Trophoblast cell (in vitro differentiated cells and primary cell): ENCODE data around the gene PRAMEF14.
"Not testable (repeated sequence)": the region's sequence is repeated elsewhere in the genome, so short reads cannot be mapped to it uniquely, and the experiment has no call there.

Source experiments
- DNase-seq, 2 donors: peaks; one replicate each; pipeline ENCODE4 v3.0.0-alpha.2; 2016
- H2AFZ ChIP-seq: 2 replicates; pipeline ENCODE4 v1.6.1; 2013; ENCODE audit warnings: low read length, moderate library complexity, mild to moderate bottlenecking; ENCODE audit not compliant: insufficient read depth, poor library complexity
- H2AK5ac ChIP-seq: 2 replicates; pipeline ENCODE4 v1.6.1; 2013; ENCODE audit warnings: mild to moderate bottlenecking, low read length
- H2BK120ac ChIP-seq: 2 replicates; pipeline ENCODE4 v1.6.1; 2013; ENCODE audit warnings: low read length, mild to moderate bottlenecking, moderate library complexity; ENCODE audit not compliant: insufficient read depth, poor library complexity
- H2BK12ac ChIP-seq: 2 replicates; pipeline ENCODE4 v1.6.1; 2013; ENCODE audit warnings: mild to moderate bottlenecking, low read length, moderate library complexity
- H2BK5ac ChIP-seq: 2 replicates; pipeline ENCODE4 v1.6.1; 2013; ENCODE audit warnings: low read length, low read depth, moderate library complexity, mild to moderate bottlenecking; ENCODE audit not compliant: poor library complexity
- H3K14ac ChIP-seq: 2 replicates; pipeline ENCODE4 v1.6.1; 2013; ENCODE audit warnings: mild to moderate bottlenecking, low read length
- H3K18ac ChIP-seq: 2 replicates; pipeline ENCODE4 v1.6.1; 2013; ENCODE audit warnings: mild to moderate bottlenecking, low read length
- H3K23ac ChIP-seq: 2 replicates; pipeline ENCODE4 v1.6.1; 2013; ENCODE audit warnings: low read length
- H3K27ac ChIP-seq: 2 replicates; pipeline ENCODE4 v1.5.1; 2013; ENCODE audit warnings: low read depth, mild to moderate bottlenecking, inconsistent platforms, low read length, moderate library complexity
- H3K27me3 ChIP-seq: 2 replicates; pipeline ENCODE4 v1.6.1; 2013; ENCODE audit warnings: inconsistent platforms, mild to moderate bottlenecking, low read length, moderate library complexity; ENCODE audit not compliant: insufficient read depth
- H3K36me3 ChIP-seq, 2 experiments: 1 replicate in 1 of 2; 2 replicates in 1 of 2; pipeline ENCODE4 v1.6.1; 2013; ENCODE audit warnings: low read length in 2 of 2, mild to moderate bottlenecking in 2 of 2, moderate library complexity in 1 of 2; ENCODE audit not compliant: insufficient read depth in 2 of 2, control insufficient read depth in 1 of 2
- H3K4ac ChIP-seq: 2 replicates; pipeline ENCODE4 v1.6.1; 2013; ENCODE audit warnings: low read depth, mild to moderate bottlenecking, low read length, moderate library complexity
- H3K4me1 ChIP-seq, 2 experiments: 1 replicate in 1 of 2; 2 replicates in 1 of 2; pipeline ENCODE4 v1.6.1; 2013; ENCODE audit warnings: low read length in 2 of 2, mild to moderate bottlenecking in 2 of 2, moderate library complexity in 1 of 2; ENCODE audit not compliant: insufficient read depth in 2 of 2, control insufficient read depth in 1 of 2
- H3K4me2 ChIP-seq: 2 replicates; pipeline ENCODE4 v1.6.1; 2013; ENCODE audit warnings: inconsistent platforms, mild to moderate bottlenecking, low read length, moderate library complexity
- H3K4me3 ChIP-seq: 2 replicates; pipeline ENCODE4 v1.5.1; 2013; ENCODE audit warnings: mild to moderate bottlenecking, low read depth, low read length, inconsistent platforms
- H3K79me1 ChIP-seq: one replicate; pipeline ENCODE4 v1.6.1; 2013; ENCODE audit warnings: low read length
- H3K79me2 ChIP-seq: 2 replicates; pipeline ENCODE4 v1.6.1; 2013; ENCODE audit warnings: low read length, mild to moderate bottlenecking; ENCODE audit not compliant: control insufficient read depth, insufficient read depth, poor library complexity
- H3K9ac ChIP-seq: 2 replicates; pipeline ENCODE4 v1.6.1; 2013; ENCODE audit warnings: mild to moderate bottlenecking, low read length
- H3K9me3 ChIP-seq: 2 replicates; pipeline ENCODE4 v1.6.1; 2013; ENCODE audit warnings: low read depth, mild to moderate bottlenecking, control low read depth, inconsistent platforms, low read length; ENCODE audit not compliant: insufficient read depth
- H4K12ac ChIP-seq: 2 replicates; pipeline ENCODE4 v1.6.1; 2013; ENCODE audit warnings: low read depth, mild to moderate bottlenecking, low read length, moderate library complexity
- H4K8ac ChIP-seq: 2 replicates; pipeline ENCODE4 v1.6.1; 2013; ENCODE audit warnings: low read depth, mild to moderate bottlenecking, low read length, moderate library complexity
- H4K91ac ChIP-seq: one replicate; pipeline ENCODE4 v1.6.1; 2013; ENCODE audit warnings: low read depth, mild to moderate bottlenecking, low read length, moderate library complexity
- WGBS: extraction: QIAGEN DNeasy Blood & Tissue Kit; methylation state at CpG from one replicate; pipeline ENCODE4 v1.1.7; 2013; ENCODE audit warnings: missing lambda C conversion rate; ENCODE audit not compliant: insufficient read length, insufficient coverage; ENCODE audit errors: extremely low coverage; 5-methylcytosine and 5-hydroxymethylcytosine counted together

PRAMEF14 gene

DNA sequence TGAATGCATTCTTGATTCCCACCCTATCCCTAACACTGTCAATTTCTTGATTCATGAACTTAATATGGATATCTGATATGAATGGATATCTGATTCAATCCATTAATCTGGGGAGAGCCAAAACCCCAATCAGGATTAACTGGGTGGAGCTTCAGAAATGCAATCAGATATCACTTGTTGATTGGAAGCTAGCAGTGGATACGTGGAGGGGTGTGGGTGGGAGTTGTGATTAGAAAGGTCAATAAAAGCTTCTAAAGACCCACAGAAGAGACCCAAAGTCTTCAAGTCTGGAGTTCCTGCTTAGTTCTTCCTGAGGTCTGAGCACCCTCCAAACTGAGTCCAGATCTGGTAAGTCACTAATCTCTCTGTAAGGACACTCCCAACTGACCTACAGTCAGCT is 43.7 kb downstream of the PRAMEF14 start, which contains the start of gene PRAMEF33:
Gene PRAMEF33, plus strand, starts transcription at position 301 of the 400 bp plus-strand sequence. CDS start 2,416 bp downstream, outside the sequence.
- not testable (repeated sequence) for H3K27ac ChIP-seq, H3K79me1 ChIP-seq, H3K9ac ChIP-seq, H3K14ac ChIP-seq, H3K9me3 ChIP-seq, DNase-seq, H2AK5ac ChIP-seq, H3K18ac ChIP-seq, H2BK120ac ChIP-seq, H4K12ac ChIP-seq, H3K79me2 ChIP-seq, H3K36me3 ChIP-seq, H3K4me2 ChIP-seq, H3K27me3 ChIP-seq, H2AFZ ChIP-seq, H3K4me3 ChIP-seq, H3K23ac ChIP-seq, H4K91ac ChIP-seq, H2BK5ac ChIP-seq, H4K8ac ChIP-seq, H3K4me1 ChIP-seq, H3K4ac ChIP-seq, H2BK12ac ChIP-seq
- no CpG with 5 or more reads among the region's 1 CpG for WGBS

DNA sequence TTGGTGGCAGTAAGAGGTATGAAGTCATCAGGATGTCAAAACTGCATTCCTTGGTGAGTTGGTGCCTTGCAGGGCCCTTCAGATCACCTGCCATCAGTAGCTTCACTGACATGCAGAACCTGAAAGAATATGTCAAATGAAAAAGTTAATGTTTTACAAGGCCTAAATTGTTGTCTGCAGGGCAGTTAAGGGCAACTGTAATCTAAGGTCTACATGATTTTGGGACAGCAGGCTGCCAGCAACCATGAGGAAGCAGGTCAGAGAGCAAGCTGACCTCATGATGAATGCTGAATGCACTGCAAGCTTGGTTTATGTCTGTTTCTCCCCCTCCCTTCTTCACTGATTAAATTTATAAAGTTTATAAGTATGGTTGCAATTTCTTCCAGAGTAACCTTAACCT is 44.7 kb downstream of the PRAMEF14 start:
- H2BK120ac ChIP-seq, H2BK12ac ChIP-seq, H3K23ac ChIP-seq, H3K4me1 ChIP-seq, H4K91ac ChIP-seq, H3K4me3 ChIP-seq, H3K4me2 ChIP-seq, H2AFZ ChIP-seq, H3K18ac ChIP-seq, H3K79me1 ChIP-seq, H2BK5ac ChIP-seq, H4K8ac ChIP-seq, H3K27ac ChIP-seq, H3K9me3 ChIP-seq, H2AK5ac ChIP-seq, H3K14ac ChIP-seq, DNase-seq, H4K12ac ChIP-seq, H3K36me3 ChIP-seq, H3K79me2 ChIP-seq, H3K27me3 ChIP-seq, H3K9ac ChIP-seq, H3K4ac ChIP-seq: not testable (repeated sequence)

DNA sequence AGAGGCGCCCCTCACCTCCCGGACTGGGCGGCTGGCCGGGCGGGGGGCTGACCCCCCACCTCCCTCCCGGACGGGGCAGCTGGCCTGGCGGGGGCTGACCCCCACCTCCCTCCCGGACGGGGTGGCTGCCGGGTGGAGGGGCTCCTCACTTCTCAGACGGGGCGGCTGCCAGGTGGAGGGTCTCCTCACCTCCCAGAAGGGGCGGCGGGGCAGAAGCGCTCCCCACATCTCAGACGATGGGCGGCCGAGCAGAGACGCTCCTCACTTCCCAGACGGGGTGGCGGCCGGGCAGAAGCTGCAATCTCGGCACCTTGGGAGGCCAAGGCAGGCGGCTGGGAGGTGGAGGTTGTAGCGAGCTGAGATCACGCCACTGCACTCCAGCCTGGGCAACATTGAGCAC is 48.2 kb downstream of the PRAMEF14 start:
- H4K8ac ChIP-seq, H3K4me2 ChIP-seq, H3K79me1 ChIP-seq, H3K4me3 ChIP-seq, H4K91ac ChIP-seq, H3K18ac ChIP-seq, DNase-seq, H4K12ac ChIP-seq, H3K4me1 ChIP-seq, H3K14ac ChIP-seq, H3K9ac ChIP-seq, H2AFZ ChIP-seq, H3K4ac ChIP-seq, H2BK120ac ChIP-seq, H2AK5ac ChIP-seq, H2BK5ac ChIP-seq, H3K27ac ChIP-seq, H2BK12ac ChIP-seq, H3K79me2 ChIP-seq, H3K9me3 ChIP-seq, H3K36me3 ChIP-seq, H3K27me3 ChIP-seq, H3K23ac ChIP-seq: not testable (repeated sequence)
- no CpG with 5 or more reads among the region's 27 CpGs for WGBS

DNA sequence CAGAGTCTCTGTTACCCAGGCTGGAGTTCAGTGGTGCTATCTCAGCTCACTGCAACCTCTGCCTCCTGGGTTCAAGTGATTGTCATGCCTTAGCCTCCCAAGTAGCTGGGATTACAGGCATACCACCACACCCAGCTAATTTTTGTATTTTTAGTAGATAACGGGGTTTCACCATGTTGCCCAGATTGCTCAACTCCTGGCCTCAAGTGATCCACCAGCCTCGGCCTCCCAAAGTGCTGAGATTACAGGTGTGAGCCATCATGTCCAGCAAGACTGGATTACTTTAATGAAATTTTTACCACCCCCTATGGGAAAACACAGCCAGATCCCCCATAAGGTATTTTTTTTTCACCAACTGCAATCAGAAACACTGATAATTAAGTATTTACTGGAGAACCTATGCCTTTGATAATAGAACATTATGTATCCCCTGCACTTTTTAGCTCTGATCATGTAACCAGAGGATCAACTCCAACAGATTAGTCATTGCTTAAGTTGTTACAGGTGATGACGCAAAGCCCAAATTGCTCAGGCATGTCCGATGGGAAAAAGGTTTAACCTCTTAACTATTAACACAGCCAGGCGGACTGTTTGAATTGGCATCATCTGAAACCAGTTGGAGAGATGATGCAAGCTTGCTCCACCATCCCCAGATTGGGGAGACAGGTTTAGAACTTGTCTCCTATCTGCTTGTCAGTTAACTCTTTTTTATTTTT is 49.6 kb downstream of the PRAMEF14 start:
- not testable (repeated sequence) for H3K9me3 ChIP-seq, H3K4me1 ChIP-seq, H3K79me2 ChIP-seq, H3K14ac ChIP-seq, H3K79me1 ChIP-seq, DNase-seq, H2AFZ ChIP-seq, H3K27ac ChIP-seq, H4K12ac ChIP-seq, H3K4me2 ChIP-seq, H3K23ac ChIP-seq, H3K4ac ChIP-seq, H2BK5ac ChIP-seq, H4K91ac ChIP-seq, H2AK5ac ChIP-seq, H4K8ac ChIP-seq, H3K27me3 ChIP-seq, H3K18ac ChIP-seq, H3K36me3 ChIP-seq, H3K4me3 ChIP-seq, H2BK120ac ChIP-seq, H2BK12ac ChIP-seq, H3K9ac ChIP-seq
- no CpG with 5 or more reads among the region's 5 CpGs for WGBS
